K562 (cell line): ENCODE results near the gene ELF2. TPM values are rescaled to one million over a fixed set of nuclear protein-coding genes. Genes with fewer than 3 reads are reported as not detected.

Experiments used
- ATAC-seq: fragments of 200-7000 bp; cut with Tn5 transposase; 3 replicates; pipeline ENCODE4 v1.9.1; 2020; ENCODE audit warnings: moderate library complexity
- BruUV-seq: library from RNA; stranded (reverse); fragments of 400-500 nt; replicated peaks from 2 replicates; lab custom pipeline; 2021; lab: Mats Ljungman, UMichigan
- CTCF ChIA-PET: fragments of 300-600 bp; formaldehyde crosslinking; extraction: SDS; loops from one replicate; lab custom pipeline; 2021; ENCODE audit warnings: low intra/inter-chr PET ratio; lab: Yijun Ruan, JAX
- POLR2A ChIA-PET: fragments of 300-600, 350-650 bp; sonication (Branson Sonifier 250); formaldehyde crosslinking; extraction: SDS; loops from one replicate; lab custom pipeline; 2021; ENCODE audit warnings: antibody characterized with exemption, inconsistent platforms; lab: Yijun Ruan, JAX
- DNase-seq, 4 experiments: peaks; one replicate each; pipeline versions ENCODE4 v3.0.0 to v3.0.0-alpha.2; 2011 to 2018; ENCODE audit warnings: low spot score in 3 of 4, mixed read lengths in 3 of 4; ENCODE audit errors: extremely low read depth in 1 of 4
- FAIRE-seq: peaks from 2 replicates; lab custom pipeline; 2011; peaks lifted over from hg19 to GRCh38; lab: Jason Lieb, UNC
- H2AFZ ChIP-seq: 2 replicates; pipeline ENCODE4 v1.6.0; 2011; ENCODE audit warnings: low read depth, low read length, control low read depth, inconsistent platforms
- H3K27ac ChIP-seq: fragments of 200-600 bp; 3 replicates; pipeline ENCODE4 v1.8.0; 2011; ENCODE audit warnings: low read depth, mild to moderate bottlenecking, control low read depth, inconsistent platforms, low read length, moderate library complexity, mixed read lengths; ENCODE audit errors: extremely low read depth
- H3K27me3 ChIP-seq, 2 experiments: fragments of 300-600 bp in 1 of 2; 2 replicates in 1 of 2; 3 replicates in 1 of 2; pipeline versions ENCODE4 v1.6.0 to v1.8.0; 2011; ENCODE audit warnings: inconsistent platforms in 2 of 2, low read length in 2 of 2, mild to moderate bottlenecking in 1 of 2, mixed read lengths in 1 of 2, moderate library complexity in 1 of 2; ENCODE audit not compliant: control insufficient read depth in 2 of 2, insufficient read depth in 2 of 2
- H3K36me3 ChIP-seq: fragments of 300-600 bp; 3 replicates; pipeline ENCODE4 v1.8.0; 2011; ENCODE audit warnings: mild to moderate bottlenecking, low read length, inconsistent platforms; ENCODE audit not compliant: control insufficient read depth, insufficient read depth
- H3K4me1 ChIP-seq, 2 experiments: fragments of 200-600 bp in 1 of 2; replicated peaks in 1 of 2; 2 replicates in 1 of 2; 3 replicates in 1 of 2; pipeline versions ENCODE4 v1.5.1 to v1.8.0; 2011; ENCODE audit warnings: inconsistent platforms in 2 of 2, low read length in 2 of 2, mild to moderate bottlenecking in 1 of 2, mixed read lengths in 1 of 2, moderate library complexity in 1 of 2; ENCODE audit not compliant: control insufficient read depth in 2 of 2, insufficient read depth in 2 of 2
- H3K4me2 ChIP-seq: 2 replicates; pipeline ENCODE4 v1.6.1; 2011; ENCODE audit warnings: low read length, control low read depth, inconsistent platforms, mixed read lengths; ENCODE audit not compliant: insufficient read depth
- H3K4me3 ChIP-seq: fragments of 200-600 bp; sonication (generic), shearing (Covaris generic); 2 replicates; pipeline ENCODE4 v1.5.1; 2016; ENCODE audit warnings: control low read depth, inconsistent platforms
- H3K79me2 ChIP-seq: fragments of 200-600 bp; 3 replicates; pipeline ENCODE4 v1.8.0; 2011; ENCODE audit warnings: low read length, inconsistent platforms; ENCODE audit not compliant: control insufficient read depth, insufficient read depth
- H3K9ac ChIP-seq, 2 experiments: 2 replicates each; pipeline versions ENCODE4 v1.6.0 to v1.6.1; 2011; ENCODE audit warnings: low read depth in 2 of 2, low read length in 2 of 2, control low read depth in 1 of 2, inconsistent platforms in 1 of 2, mild to moderate bottlenecking in 1 of 2, mixed read lengths in 1 of 2; ENCODE audit not compliant: insufficient read depth in 1 of 2
- H3K9me1 ChIP-seq: one replicate; pipeline ENCODE4 v1.6.0; 2011; ENCODE audit warnings: inconsistent platforms, mild to moderate bottlenecking, low read length, moderate library complexity; ENCODE audit not compliant: control insufficient read depth, insufficient read depth
- H3K9me3 ChIP-seq: replicated peaks from 2 replicates; pipeline ENCODE4 v1.5.1; 2011; ENCODE audit warnings: low read depth, low read length, inconsistent platforms; ENCODE audit not compliant: control insufficient read depth, insufficient read depth
- H4K20me1 ChIP-seq: replicated peaks from 2 replicates; pipeline ENCODE4 v1.6.1; 2011; ENCODE audit warnings: low read length, inconsistent platforms, mixed read lengths; ENCODE audit not compliant: control insufficient read depth, insufficient read depth
- HNRNPH1 ChIP-seq: fragments of 200-400 bp; formaldehyde crosslinking; optimal IDR thresholded peaks from 2 replicates; pipeline ENCODE3; 2017; ENCODE audit warnings: low read depth, mild to moderate bottlenecking, low read length, moderate library complexity
- OTX1 ChIP-seq: fragments of 450-650 bp; formaldehyde crosslinking; IDR thresholded peaks from 2 replicates; pipeline ENCODE4 v1.4.0; 2022; ENCODE audit warnings: mild to moderate bottlenecking
- POLR2B ChIP-seq: fragments of 450-650 bp; IDR thresholded peaks from 2 replicates; pipeline ENCODE4 v1.6.1; 2018; ENCODE audit warnings: low read depth; ENCODE audit not compliant: partially characterized antibody
- SIX5 ChIP-seq, 2 experiments: IDR thresholded peaks; 2 replicates each; pipeline ENCODE4 v1.6.1; 2011; ENCODE audit warnings: low read length in 2 of 2, borderline replicate concordance in 1 of 2, low read depth in 1 of 2, mild to moderate bottlenecking in 1 of 2, moderate library complexity in 1 of 2; ENCODE audit not compliant: insufficient read depth in 1 of 2
- U2AF1 ChIP-seq: fragments of 200-400 bp; formaldehyde crosslinking; optimal IDR thresholded peaks from 2 replicates; pipeline ENCODE3; 2017; ENCODE audit warnings: mild to moderate bottlenecking, low read depth, low read length, moderate library complexity
- ZBTB26 ChIP-seq: fragments of 450-650 bp; formaldehyde crosslinking; IDR thresholded peaks from 2 replicates; pipeline ENCODE4 v1.4.0; 2022; ENCODE audit warnings: missing genetic modification characterization
- ZNF830 ChIP-seq: fragments of 250-450 bp; sonication (Bioruptor Pico); IDR thresholded peaks from 2 replicates; pipeline ENCODE4 v1.5.0; 2021; ENCODE audit warnings: mild to moderate bottlenecking
- WGBS: fragments of 100-300 bp; shearing (Covaris generic); methylation state at CpG from one replicate; pipeline ENCODE4 v1.1.6; 2016; ENCODE audit warnings: low coverage, mixed read lengths; ENCODE audit not compliant: insufficient coverage; ENCODE audit errors: missing lambda C conversion rate; 5-methylcytosine and 5-hydroxymethylcytosine counted together
- in situ Hi-C: fragments of 300-500 bp; cut with MboI; formaldehyde crosslinking; loops from 4 replicates; pipeline ENCODE4 v1.15.0; 2018; ENCODE audit warnings: inconsistent platforms, mixed read lengths
- intact Hi-C: fragments of 100-400 bp; cut with micrococcal nuclease; formaldehyde crosslinking; loops from 2 replicates; pipeline ENCODE4 v1.14.2; 2022
- polyA plus RNA-seq, 8 experiments: library from polyadenylated mRNA; depleted of rRNA in 4 of 8; stranded (reverse) in 5 of 8; unstranded in 3 of 8; fragments of >200 nt; fragmentation: Nextera tagmentation in 2 of 8; fragmentation: Illumina TruSeq in 1 of 8; extraction: Ambion mirVana in 2 of 8; extraction: Trizol in 1 of 8; gene quantifications; 2 replicates each; pipeline versions ENCODE4 v1.2.1 to v1.2.3, GENCODE V29; 2011 to 2014; ENCODE audit warnings: inconsistent platforms in 1 of 8, missing spikeins in 1 of 8
- total RNA-seq, 7 experiments: library from RNA; depleted of rRNA in 6 of 7; stranded (reverse); fragments of >200 nt in 6 of 7; fragmentation: Illumina TruSeq in 2 of 7; extraction: Trizol in 2 of 7; gene quantifications; 2 replicates each; pipeline versions ENCODE4 v1.2.1 to v1.2.3, GENCODE V29; 2011 to 2021; ENCODE audit warnings: low replicate concordance in 1 of 7

Gene ELF2
- total and polyA plus RNA-seq, 9 of the 15 experiments (the other 6 are each of a cell fraction or from before 2014, with no cell fraction given), result 9.4 to 58.7 (median 41.6) TPM

DNA sequence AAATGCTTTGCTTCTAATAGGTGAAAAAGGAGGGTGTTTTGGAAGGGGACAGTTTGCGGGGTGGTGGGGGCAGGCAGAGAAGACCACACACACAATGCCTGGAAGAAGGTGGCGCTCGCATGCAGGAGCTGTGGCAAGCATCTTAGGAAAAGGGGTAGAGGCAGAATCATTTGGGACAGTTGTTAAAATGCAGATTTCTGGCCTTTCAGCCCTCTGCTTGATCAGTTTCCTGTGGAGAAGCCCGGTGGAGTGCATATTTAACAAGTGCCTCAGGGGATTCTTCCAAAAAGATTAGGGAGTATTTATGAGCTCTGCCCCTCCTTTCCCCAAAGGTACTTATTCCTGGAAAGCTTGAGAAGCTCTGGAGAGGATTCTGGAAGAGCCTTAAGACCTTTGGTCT, 156.6 kb downstream of the ELF2 start:
- peaks cover 3% of the 10 kb centered on the region for H4K20me1 ChIP-seq
- ChIA-PET POLR2A (interaction anchor here (1.2 to 6.6 kb wide), 3 partner anchors 9 to 134 kb away, joined by 3 to 52 read pairs (median 3); no protein-coding TSS in a partner anchor), CTCF (no interaction called here)
- H3K27me3 ChIP-seq, result no peaks in the 10 kb centered on the region
- intact Hi-C loops, result no loop called here
- H3K27ac ChIP-seq, result no peak overlapping the region
- BruUV-seq, result no TSS peak
- DNase-seq, result no peak
- no peak overlapping the region for H3K4me2 ChIP-seq
- no peak for TF ChIP-seq U2AF1
- no peak for TF ChIP-seq HNRNPH1
- TF ChIP-seq ZNF830 (CRISPR knock-in tag), result no peak
- no peak for TF ChIP-seq POLR2B
- no peak for TF ChIP-seq OTX1 (CRISPR knock-in tag)
- TF ChIP-seq ZBTB26, result no peak
- no peak for TF ChIP-seq SIX5 (IDR thresholded peaks at IDR 0.05; ENCODE audit: borderline replicate concordance in 1 of 2, insufficient read depth in 1 of 2, low read depth in 1 of 2, low read length in 2 of 2)
- H3K4me1 ChIP-seq, result peaks cover 8 to 10% of the 10 kb centered on the region in 2 experiments; a peak in 4 of 5 replicates
- H2AFZ ChIP-seq, result no peak overlapping the region
- peaks cover 66% of the 10 kb centered on the region for H3K36me3 ChIP-seq
- in situ Hi-C loops, result no loop called here
- H3K9me3 ChIP-seq, result no peaks in the 10 kb centered on the region
- no peak overlapping the region for H3K4me3 ChIP-seq
- 97% methylated on average over 4 of the region's 4 CpGs for WGBS
- H3K79me2 ChIP-seq, result peaks cover 97% of the 10 kb centered on the region
- no peak for FAIRE-seq
- H3K9ac ChIP-seq, result no peak overlapping the region
- H3K9me1 ChIP-seq, result no peaks in the 10 kb centered on the region
- no peak for ATAC-seq
